ENCODE data around the gene CLDN11. TPM values are rescaled to one million over a fixed set of nuclear protein-coding genes. Genes with fewer than 3 reads are reported as not detected.

The CLDN11 gene
- polyA plus RNA-seq, 1 donor from 2014 or later = 0.98 TPM

DNA sequence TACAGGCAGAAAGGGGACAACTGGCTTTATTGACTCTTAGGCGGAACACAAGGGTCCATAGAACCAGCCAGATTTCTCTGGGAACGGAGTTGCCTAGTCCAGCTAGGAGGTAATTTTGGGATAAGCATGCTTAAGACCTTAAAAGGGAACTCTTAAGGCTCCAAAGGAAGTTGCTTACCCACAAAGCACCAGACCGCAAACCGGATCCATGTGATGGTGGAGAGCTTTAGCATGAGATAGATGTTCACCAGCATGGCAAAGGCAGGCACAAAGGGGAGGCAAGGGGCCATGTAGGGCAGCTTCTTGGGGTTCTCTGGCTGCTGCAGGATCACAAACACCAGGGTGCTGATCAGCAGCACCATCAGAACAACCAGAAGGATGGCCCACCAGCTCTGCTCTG lies 61.4 kb downstream of the CLDN11 start:
- H3K79me2 ChIP-seq (replicated peaks; ENCODE audit: insufficient read depth, low read length) = no peaks in the 10 kb centered on the region
- H3K4me2 ChIP-seq (ENCODE audit: low read length) = no peak overlapping the region
- no peaks in the 10 kb centered on the region for H3K9me3 ChIP-seq (ENCODE audit: low read length)
- H3K36me3 ChIP-seq (ENCODE audit: insufficient read depth, low read length) = no peaks in the 10 kb centered on the region
- H3K27ac ChIP-seq (ENCODE audit: low read length) = no peak overlapping the region
- no peaks in the 10 kb centered on the region for H4K20me1 ChIP-seq (ENCODE audit: insufficient read depth)
- H3K9ac ChIP-seq (ENCODE audit: low read length) = no peak overlapping the region
- no peaks in the 10 kb centered on the region for H3F3A ChIP-seq (ENCODE audit: insufficient read depth, low read length, poor library complexity, severe bottlenecking)
- no peaks in the 10 kb centered on the region for H3K9me2 ChIP-seq (ENCODE audit: insufficient read depth, low read length)
- TF ChIP-seq, protein P1, sequence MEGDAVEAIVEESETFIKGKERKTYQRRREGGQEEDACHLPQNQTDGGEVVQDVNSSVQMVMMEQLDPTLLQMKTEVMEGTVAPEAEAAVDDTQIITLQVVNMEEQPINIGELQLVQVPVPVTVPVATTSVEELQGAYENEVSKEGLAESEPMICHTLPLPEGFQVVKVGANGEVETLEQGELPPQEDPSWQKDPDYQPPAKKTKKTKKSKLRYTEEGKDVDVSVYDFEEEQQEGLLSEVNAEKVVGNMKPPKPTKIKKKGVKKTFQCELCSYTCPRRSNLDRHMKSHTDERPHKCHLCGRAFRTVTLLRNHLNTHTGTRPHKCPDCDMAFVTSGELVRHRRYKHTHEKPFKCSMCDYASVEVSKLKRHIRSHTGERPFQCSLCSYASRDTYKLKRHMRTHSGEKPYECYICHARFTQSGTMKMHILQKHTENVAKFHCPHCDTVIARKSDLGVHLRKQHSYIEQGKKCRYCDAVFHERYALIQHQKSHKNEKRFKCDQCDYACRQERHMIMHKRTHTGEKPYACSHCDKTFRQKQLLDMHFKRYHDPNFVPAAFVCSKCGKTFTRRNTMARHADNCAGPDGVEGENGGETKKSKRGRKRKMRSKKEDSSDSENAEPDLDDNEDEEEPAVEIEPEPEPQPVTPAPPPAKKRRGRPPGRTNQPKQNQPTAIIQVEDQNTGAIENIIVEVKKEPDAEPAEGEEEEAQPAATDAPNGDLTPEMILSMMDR (IDR thresholded peaks at IDR 0.05; ENCODE audit: poor library complexity, severe bottlenecking) = no peak
- TF ChIP-seq MXI1 (conservative IDR thresholded peaks at IDR 0.05; ENCODE audit: poor library complexity, severe bottlenecking) (no peak), TAF1 (IDR thresholded peaks at IDR 0.05; ENCODE audit: low read depth) (no peak), SMC3 (conservative IDR thresholded peaks at IDR 0.05; ENCODE audit: poor library complexity) (no peak), EZH2 (IDR thresholded peaks at IDR 0.05; ENCODE audit: borderline replicate concordance, insufficient read depth, low read length, poor library complexity, severe bottlenecking) (no peak), EP300 (conservative IDR thresholded peaks at IDR 0.05; ENCODE audit: poor library complexity, severe bottlenecking) (no peak), RAD21 (conservative IDR thresholded peaks at IDR 0.05) (no peak), POLR2AphosphoS5 (IDR thresholded peaks at IDR 0.05) (no peak)
- TF ChIP-seq, protein P2, sequence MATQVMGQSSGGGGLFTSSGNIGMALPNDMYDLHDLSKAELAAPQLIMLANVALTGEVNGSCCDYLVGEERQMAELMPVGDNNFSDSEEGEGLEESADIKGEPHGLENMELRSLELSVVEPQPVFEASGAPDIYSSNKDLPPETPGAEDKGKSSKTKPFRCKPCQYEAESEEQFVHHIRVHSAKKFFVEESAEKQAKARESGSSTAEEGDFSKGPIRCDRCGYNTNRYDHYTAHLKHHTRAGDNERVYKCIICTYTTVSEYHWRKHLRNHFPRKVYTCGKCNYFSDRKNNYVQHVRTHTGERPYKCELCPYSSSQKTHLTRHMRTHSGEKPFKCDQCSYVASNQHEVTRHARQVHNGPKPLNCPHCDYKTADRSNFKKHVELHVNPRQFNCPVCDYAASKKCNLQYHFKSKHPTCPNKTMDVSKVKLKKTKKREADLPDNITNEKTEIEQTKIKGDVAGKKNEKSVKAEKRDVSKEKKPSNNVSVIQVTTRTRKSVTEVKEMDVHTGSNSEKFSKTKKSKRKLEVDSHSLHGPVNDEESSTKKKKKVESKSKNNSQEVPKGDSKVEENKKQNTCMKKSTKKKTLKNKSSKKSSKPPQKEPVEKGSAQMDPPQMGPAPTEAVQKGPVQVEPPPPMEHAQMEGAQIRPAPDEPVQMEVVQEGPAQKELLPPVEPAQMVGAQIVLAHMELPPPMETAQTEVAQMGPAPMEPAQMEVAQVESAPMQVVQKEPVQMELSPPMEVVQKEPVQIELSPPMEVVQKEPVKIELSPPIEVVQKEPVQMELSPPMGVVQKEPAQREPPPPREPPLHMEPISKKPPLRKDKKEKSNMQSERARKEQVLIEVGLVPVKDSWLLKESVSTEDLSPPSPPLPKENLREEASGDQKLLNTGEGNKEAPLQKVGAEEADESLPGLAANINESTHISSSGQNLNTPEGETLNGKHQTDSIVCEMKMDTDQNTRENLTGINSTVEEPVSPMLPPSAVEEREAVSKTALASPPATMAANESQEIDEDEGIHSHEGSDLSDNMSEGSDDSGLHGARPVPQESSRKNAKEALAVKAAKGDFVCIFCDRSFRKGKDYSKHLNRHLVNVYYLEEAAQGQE (IDR thresholded peaks at IDR 0.05; ENCODE audit: borderline replicate concordance) = no peak
- no peaks in the 10 kb centered on the region for H3K27me3 ChIP-seq (ENCODE audit: insufficient read depth, low read depth, low read length)
- H2AFZ ChIP-seq (ENCODE audit: low read depth, low read length) = no peak overlapping the region
- H3K4me3 ChIP-seq (ENCODE audit: low read length) = no peak overlapping the region

DNA sequence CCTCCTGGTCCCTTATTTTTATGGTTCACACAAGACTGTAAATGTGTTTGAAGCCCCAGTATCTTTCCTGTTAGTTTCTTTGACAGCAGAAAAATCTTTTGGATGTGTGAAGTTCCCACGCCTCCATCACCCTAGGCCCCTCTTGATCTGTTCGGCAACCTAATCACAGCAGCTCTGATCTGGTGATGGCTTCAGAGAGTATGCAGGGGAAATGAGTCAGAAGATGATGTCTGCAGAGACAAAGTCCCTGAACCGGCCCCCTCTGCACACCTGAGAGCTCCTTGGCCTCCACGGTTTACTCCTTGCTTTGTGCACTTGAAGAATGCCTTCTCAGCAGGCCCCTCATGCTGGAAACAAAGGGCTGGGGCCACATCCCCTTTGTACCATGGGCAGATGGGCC lies 63.5 kb downstream of the CLDN11 start:
- Histone ChIP-seq H3K4me2 (ENCODE audit: low read length) (no peak overlapping the region), H3K9ac (ENCODE audit: low read length) (no peak overlapping the region), H3F3A (ENCODE audit: insufficient read depth, low read length, poor library complexity, severe bottlenecking) (no peaks in the 10 kb centered on the region), H3K36me3 (ENCODE audit: insufficient read depth, low read length) (no peaks in the 10 kb centered on the region), H3K27ac (ENCODE audit: low read length) (no peak overlapping the region), H3K9me2 (ENCODE audit: insufficient read depth, low read length) (no peaks in the 10 kb centered on the region), H3K79me2 (replicated peaks; ENCODE audit: insufficient read depth, low read length) (no peaks in the 10 kb centered on the region), H3K9me3 (ENCODE audit: low read length) (no peaks in the 10 kb centered on the region), H3K4me3 (ENCODE audit: low read length) (no peak overlapping the region), H4K20me1 (ENCODE audit: insufficient read depth) (no peaks in the 10 kb centered on the region), H3K27me3 (ENCODE audit: insufficient read depth, low read depth, low read length) (no peaks in the 10 kb centered on the region), H2AFZ (ENCODE audit: low read depth, low read length) (no peak overlapping the region)
- TF ChIP-seq RAD21 (conservative IDR thresholded peaks at IDR 0.05) (no peak), MXI1 (conservative IDR thresholded peaks at IDR 0.05; ENCODE audit: poor library complexity, severe bottlenecking) (no peak), SMC3 (conservative IDR thresholded peaks at IDR 0.05; ENCODE audit: poor library complexity) (no peak), POLR2AphosphoS5 (IDR thresholded peaks at IDR 0.05) (no peak), EZH2 (IDR thresholded peaks at IDR 0.05; ENCODE audit: borderline replicate concordance, insufficient read depth, low read length, poor library complexity, severe bottlenecking) (no peak), EP300 (conservative IDR thresholded peaks at IDR 0.05; ENCODE audit: poor library complexity, severe bottlenecking) (no peak), TAF1 (IDR thresholded peaks at IDR 0.05; ENCODE audit: low read depth) (no peak)
- TF ChIP-seq, protein P2 (IDR thresholded peaks at IDR 0.05; ENCODE audit: borderline replicate concordance) = no peak
- TF ChIP-seq, protein P1 (IDR thresholded peaks at IDR 0.05; ENCODE audit: poor library complexity, severe bottlenecking) = no peak
